ENCODE results near the gene EXOC4.

- TF ChIP-seq CTCF (IDR thresholded peaks at IDR 0.05) (no peak), POLR2AphosphoS5 (IDR thresholded peaks at IDR 0.05) (no peak)
Observed at GRCh38 chr7:133560900-133561299, 308.0 kb downstream of the EXOC4 start.
